ENCODE results near the gene TRIM27. TPM values are rescaled to one million over a fixed set of nuclear protein-coding genes. Genes with fewer than 3 reads are reported as not detected.
"Not testable (repeated sequence)": the region's sequence is repeated elsewhere in the genome, so short reads cannot be mapped to it uniquely, and the experiment has no call there.

Gene TRIM27
- total RNA-seq (ENCODE audit: low replicate concordance) = 49.2 and 78.0 TPM in 2 replicates
- long read RNA-seq, transcript TRIM27-202 (8 exons, 2,967 nt) = major isoform, 26 of 32 reads
- long read RNA-seq, partial matches to known transcripts = 4 of 32 reads
- long read RNA-seq, other reads (novel, unspliced or antisense) = 2 of 32 reads

GRCh38 chr6:28923318-28924102, at the start of gene TRIM27:
TRIM27 (minus strand) TSS chr6:28923985; CDS start chr6:28923632, 353 bp downstream.
- TF ChIP-seq CTCF (conservative IDR thresholded peaks at IDR 0.05) = peak; percentile 26
- no peaks in the 10 kb centered on the region for H3K9me3 Mint-ChIP-seq
- no peaks in the 10 kb centered on the region for H3K27me3 Mint-ChIP-seq

GRCh38 chr6:28970056-28970455, 46.3 kb upstream of the TRIM27 start:
- H3K27me3 Mint-ChIP-seq; H3K27ac Mint-ChIP-seq; H3K4me3 Mint-ChIP-seq; H3K4me1 Mint-ChIP-seq (ENCODE audit: unreplicated experiment); H3K36me3 Mint-ChIP-seq; DNase-seq (ENCODE audit: extremely low spot score, unreplicated experiment): not testable (repeated sequence)
- peaks cover 18% of the 10 kb centered on the region for H3K9me3 Mint-ChIP-seq

More at GRCh38 chr6:28923318-28924102, at the start of gene TRIM27:
- DNase-seq (ENCODE audit: extremely low spot score, unreplicated experiment) = peak; percentile 89
- Mint-ChIP-seq H3K4me1 (ENCODE audit: unreplicated experiment) (peaks cover 20% of the 10 kb centered on the region), H3K36me3 (peaks cover 35% of the 10 kb centered on the region), H3K27ac (peak within 1 kb of the TSS; percentile 98), H3K4me3 (peak within 1 kb of the TSS; percentile 97)

- H3K4me1 Mint-ChIP-seq (ENCODE audit: unreplicated experiment) = no peaks in the 10 kb centered on the region
- H3K4me3 Mint-ChIP-seq = no peak overlapping the region
- no peak for DNase-seq (ENCODE audit: extremely low spot score, unreplicated experiment)
- peaks cover 8% of the 10 kb centered on the region for H3K27me3 Mint-ChIP-seq
- H3K9me3 Mint-ChIP-seq = peaks cover 21% of the 10 kb centered on the region
- no peaks in the 10 kb centered on the region for H3K36me3 Mint-ChIP-seq
- no peak for TF ChIP-seq CTCF (conservative IDR thresholded peaks at IDR 0.05)
- H3K27ac Mint-ChIP-seq = no peak overlapping the region
These were observed 45.3 kb upstream of the TRIM27 start for GRCh38 chr6:28969129-28969528.

GRCh38 chr6:28968476-28968875, 44.7 kb upstream of the TRIM27 start:
- Mint-ChIP-seq H3K4me1 (ENCODE audit: unreplicated experiment) (no peaks in the 10 kb centered on the region), H3K27ac (no peak overlapping the region), H3K27me3 (peaks cover 8% of the 10 kb centered on the region), H3K9me3 (peaks cover 25% of the 10 kb centered on the region), H3K36me3 (no peaks in the 10 kb centered on the region), H3K4me3 (no peak overlapping the region)
- no peak for DNase-seq (ENCODE audit: extremely low spot score, unreplicated experiment)
- TF ChIP-seq CTCF (conservative IDR thresholded peaks at IDR 0.05) = no peak

GRCh38 chr6:28965706-28966105, 41.9 kb upstream of the TRIM27 start:
- Mint-ChIP-seq H3K27me3 (peaks cover 8% of the 10 kb centered on the region), H3K36me3 (no peaks in the 10 kb centered on the region), H3K27ac (no peak overlapping the region), H3K4me3 (no peak overlapping the region), H3K4me1 (ENCODE audit: unreplicated experiment) (no peaks in the 10 kb centered on the region), H3K9me3 (peaks cover 29% of the 10 kb centered on the region)
- DNase-seq (ENCODE audit: extremely low spot score, unreplicated experiment) = no peak
- no peak for TF ChIP-seq CTCF (conservative IDR thresholded peaks at IDR 0.05)

GRCh38 chr6:28960846-28961500, 37.2 kb upstream of the TRIM27 start:
- H3K4me1 Mint-ChIP-seq (ENCODE audit: unreplicated experiment) = no peaks in the 10 kb centered on the region
- DNase-seq (ENCODE audit: extremely low spot score, unreplicated experiment) = no peak
- peaks cover 17% of the 10 kb centered on the region for H3K9me3 Mint-ChIP-seq
- H3K27ac Mint-ChIP-seq = no peak overlapping the region
- H3K27me3 Mint-ChIP-seq = peaks cover 2% of the 10 kb centered on the region
- H3K4me3 Mint-ChIP-seq = no peak overlapping the region
- no peak for TF ChIP-seq CTCF (conservative IDR thresholded peaks at IDR 0.05)
- H3K36me3 Mint-ChIP-seq = no peaks in the 10 kb centered on the region

- H3K4me3 Mint-ChIP-seq; DNase-seq (ENCODE audit: extremely low spot score, unreplicated experiment); H3K27me3 Mint-ChIP-seq; H3K27ac Mint-ChIP-seq; H3K9me3 Mint-ChIP-seq; H3K4me1 Mint-ChIP-seq (ENCODE audit: unreplicated experiment); H3K36me3 Mint-ChIP-seq: not testable (repeated sequence)
These were observed 34.9 kb upstream of the TRIM27 start for GRCh38 chr6:28958561-28959243.

- not testable (repeated sequence) for H3K27me3 Mint-ChIP-seq; H3K27ac Mint-ChIP-seq; H3K36me3 Mint-ChIP-seq; DNase-seq (ENCODE audit: extremely low spot score, unreplicated experiment); H3K9me3 Mint-ChIP-seq; H3K4me1 Mint-ChIP-seq (ENCODE audit: unreplicated experiment); H3K4me3 Mint-ChIP-seq
These were observed 34.1 kb upstream of the TRIM27 start for GRCh38 chr6:28957795-28958314.
